Occipital lobe (tissue), 1 donor: ENCODE results near the gene BOLA3. TPM values are rescaled to one million over a fixed set of nuclear protein-coding genes. Genes with fewer than 3 reads are reported as not detected.

Source experiments
- total RNA-seq: library from RNA; depleted of rRNA; stranded (reverse); fragments of >200 nt; gene quantifications from one replicate; pipeline ENCODE4 v1.2.3, GENCODE V29; 2014

Gene BOLA3
- total RNA-seq, 1 donor from 2014 or later, result 24.5 TPM

Other genes starting within 250 kb of the BOLA3 start
- 45.7 TPM for gene DGUOK, start 221.0 kb downstream of the BOLA3 start, total RNA-seq
- 20.9 TPM for gene TET3, start 163.0 kb downstream of the BOLA3 start, total RNA-seq
- gene MOB1A, start 31.0 kb upstream of the BOLA3 start, total RNA-seq, result 52.6 TPM
- 37.0 TPM for gene MTHFD2, start 50.7 kb upstream of the BOLA3 start, total RNA-seq
- gene SLC4A5, start 195.5 kb upstream of the BOLA3 start, total RNA-seq, result 2.2 TPM
- gene DCTN1, start 232.4 kb upstream of the BOLA3 start, total RNA-seq, result 97.2 TPM